Activated CD4-positive, alpha-beta T cell treated with anti-CD3 and anti-CD28 coated beads, Interleukin-2, amount 10 ng/mL, durations not matched to agents 7 days and 5 days (primary cell): ENCODE results near the gene ZNF283. TPM values are rescaled to one million over a fixed set of nuclear protein-coding genes. Genes with fewer than 3 reads are reported as not detected.
"Not testable (repeated sequence)": the region's sequence is repeated elsewhere in the genome, so short reads cannot be mapped to it uniquely, and the experiment has no call there.

ENCODE experiments used
- CTCF ChIA-PET: fragments of 350-600 bp; sonication (Branson Sonifier 250); formaldehyde crosslinking; loops from one replicate; lab custom pipeline; 2021; ENCODE audit warnings: antibody characterized with exemption; lab: Charles Lee
- POLR2A ChIA-PET: fragments of 350-600 bp; sonication (Branson Sonifier 250); formaldehyde crosslinking; loops from one replicate; lab custom pipeline; 2021; ENCODE audit warnings: antibody characterized with exemption; lab: Charles Lee
- DNase-seq: peaks from one replicate; pipeline ENCODE4 v3.0.0-alpha.2; 2020
- H3K27ac Mint-ChIP-seq: one replicate; pipeline ENCODE4 v1.8.0; 2021; ENCODE audit warnings: mild to moderate bottlenecking, moderate library complexity, mixed read lengths
- H3K27me3 Mint-ChIP-seq: one replicate; pipeline ENCODE4 v1.8.0; 2021; ENCODE audit warnings: mixed read lengths
- H3K36me3 Mint-ChIP-seq: one replicate; pipeline ENCODE4 v1.8.0; 2021; ENCODE audit warnings: low read depth, mixed read lengths
- H3K4me1 Mint-ChIP-seq: one replicate; pipeline ENCODE4 v1.8.0; 2021; ENCODE audit warnings: mixed read lengths
- H3K4me3 Mint-ChIP-seq: one replicate; pipeline ENCODE4 v1.8.0; 2021; ENCODE audit warnings: mild to moderate bottlenecking, moderate library complexity, mixed read lengths
- H3K9me3 Mint-ChIP-seq: one replicate; pipeline ENCODE4 v1.8.0; 2021; ENCODE audit warnings: mixed read lengths
- total RNA-seq, 2 experiments: library from RNA; stranded (reverse); gene quantifications; one replicate each; pipeline ENCODE4 v1.2.3, GENCODE V29; 2021

The ZNF283 gene
- total RNA-seq, 2 experiments from 2014 or later: 6.1 to 7.4 TPM

DNA sequence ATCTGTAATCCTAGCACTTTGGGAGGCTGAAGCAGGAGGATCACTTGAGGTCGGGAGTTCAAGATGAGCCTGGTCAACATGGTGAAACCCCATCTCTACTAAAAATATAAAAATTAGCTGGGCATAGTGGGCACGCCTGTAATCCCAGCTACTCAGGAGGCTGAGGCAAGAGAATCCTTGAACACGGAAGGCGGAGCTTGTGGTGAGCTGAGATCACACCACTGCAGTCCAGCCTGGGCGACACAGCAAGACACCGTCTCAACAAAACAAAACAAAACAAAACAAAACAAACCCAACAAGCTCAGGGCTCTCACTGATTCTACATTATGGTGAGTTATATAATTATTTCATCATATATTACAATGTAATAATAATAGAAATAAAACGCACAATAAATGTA is 20.7 kb upstream of the ZNF283 start:
- H3K9me3 Mint-ChIP-seq, H3K27me3 Mint-ChIP-seq, H3K4me1 Mint-ChIP-seq, POLR2A ChIA-PET, H3K36me3 Mint-ChIP-seq, H3K4me3 Mint-ChIP-seq, H3K27ac Mint-ChIP-seq, DNase-seq: not testable (repeated sequence)
- CTCF ChIA-PET: interaction anchor here (0.7 to 1.1 kb wide), 2 partner anchors 138 to 212 kb away, joined by 3 read pairs; no protein-coding TSS in a partner anchor

DNA sequence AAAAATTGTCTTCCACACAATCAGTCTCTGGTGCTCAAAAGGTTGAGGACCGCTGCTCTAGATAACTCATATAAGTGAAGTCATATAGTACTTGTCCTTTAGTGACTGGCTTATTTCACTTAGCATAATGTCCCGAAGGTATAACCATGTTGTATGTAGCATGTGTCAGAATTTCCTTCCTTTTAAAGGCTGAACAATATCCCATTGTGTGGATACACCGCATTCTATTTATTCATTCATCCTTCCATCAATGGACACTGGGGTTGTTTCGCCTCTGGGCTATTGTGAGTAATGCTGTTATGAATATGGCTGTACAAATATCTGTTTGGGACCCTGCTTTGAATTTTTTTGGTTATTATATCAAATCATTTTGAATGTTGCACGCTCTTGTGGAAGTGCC is 20.3 kb upstream of the ZNF283 start:
- no peak overlapping the region for H3K4me3 Mint-ChIP-seq
- H3K36me3 Mint-ChIP-seq: no peaks in the 10 kb centered on the region
- CTCF ChIA-PET: interaction anchor here (0.7 to 1.1 kb wide), 3 partner anchors 121 to 212 kb away, joined by 3 read pairs; no protein-coding TSS in a partner anchor
- H3K27ac Mint-ChIP-seq: no peak overlapping the region
- H3K4me1 Mint-ChIP-seq: no peaks in the 10 kb centered on the region
- DNase-seq: no peak
- peaks cover 9% of the 10 kb centered on the region for H3K27me3 Mint-ChIP-seq
- POLR2A ChIA-PET: no interaction called here
- no peaks in the 10 kb centered on the region for H3K9me3 Mint-ChIP-seq

DNA sequence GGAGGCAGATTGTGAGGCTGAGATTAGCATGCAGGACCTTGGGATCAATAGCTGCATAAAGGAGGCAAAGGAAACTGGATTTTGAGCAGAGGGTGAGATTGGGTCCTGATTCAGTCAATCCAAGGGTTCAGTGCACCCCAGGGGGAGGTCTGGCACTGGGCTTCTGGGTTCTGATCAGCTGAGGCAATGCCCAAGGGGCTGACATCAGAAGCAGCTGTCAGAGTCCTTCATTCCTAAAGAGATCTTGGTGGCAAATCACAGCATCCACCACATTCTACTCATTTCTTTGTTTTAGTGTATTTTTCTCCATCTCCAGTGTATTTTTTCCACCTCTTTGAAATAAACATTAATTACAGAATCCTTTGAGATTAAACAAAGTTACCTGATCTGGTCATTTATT is 19.5 kb upstream of the ZNF283 start:
- no peak for DNase-seq
- ChIA-PET POLR2A (no interaction called here), CTCF (no interaction called here)
- Mint-ChIP-seq H3K4me3 (no peak overlapping the region), H3K27ac (no peak overlapping the region), H3K27me3 (peaks cover 9% of the 10 kb centered on the region), H3K4me1 (no peaks in the 10 kb centered on the region), H3K36me3 (no peaks in the 10 kb centered on the region), H3K9me3 (no peaks in the 10 kb centered on the region)

DNA sequence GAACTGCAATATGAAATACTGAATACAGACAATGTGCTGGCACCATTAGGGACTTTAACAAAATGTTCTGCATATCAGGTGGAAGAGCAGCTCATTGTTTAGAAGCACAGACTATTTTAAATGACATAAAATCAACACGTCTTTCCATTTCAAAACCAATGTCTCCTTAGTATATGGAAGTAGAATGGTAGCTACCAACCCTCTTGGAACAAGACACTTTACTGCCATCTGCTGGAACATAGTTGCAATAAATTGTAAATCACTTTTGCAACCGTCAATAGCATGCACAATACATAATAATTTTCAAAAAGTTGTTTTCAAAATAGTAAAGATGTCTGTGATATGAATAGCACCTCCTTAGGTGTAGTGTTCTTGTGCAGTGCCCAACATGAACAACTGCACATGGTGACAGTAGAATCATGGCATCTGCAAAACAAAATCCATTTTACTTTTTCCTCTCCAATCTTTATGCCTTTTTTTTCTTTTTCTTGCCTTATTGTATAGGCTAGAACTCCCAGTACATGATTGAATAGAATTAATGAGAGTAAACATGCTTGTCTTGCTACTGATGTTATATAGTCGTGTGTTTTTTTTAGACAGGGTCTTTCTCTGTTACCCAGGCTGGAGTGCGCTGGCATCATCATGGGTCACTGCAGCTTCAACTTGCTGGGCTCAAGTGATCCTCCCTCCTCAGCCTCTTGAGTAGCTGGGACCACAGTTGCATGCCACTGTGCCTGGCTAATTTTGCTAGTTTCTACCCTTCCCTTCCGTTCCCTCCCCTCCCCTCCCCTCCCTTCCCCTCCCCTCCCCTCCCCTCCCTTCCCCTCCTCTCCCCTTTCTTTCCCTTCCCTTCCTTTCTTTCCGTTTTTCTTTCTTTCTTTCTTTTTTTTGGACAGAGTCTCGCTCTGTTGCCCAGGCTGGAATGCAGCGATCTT is 17.1 kb upstream of the ZNF283 start:
- H3K27me3 Mint-ChIP-seq: peaks cover 5% of the 10 kb centered on the region
- H3K4me3 Mint-ChIP-seq: no peak overlapping the region
- ChIA-PET POLR2A (no interaction called here), CTCF (interaction anchor here (0.5 to 2.2 kb wide), 8 partner anchors 13 to 983 kb away, joined by 3 to 8 read pairs (median 4); partner anchors contain the start of gene SMG9)
- DNase-seq: peak; percentile 46
- H3K36me3 Mint-ChIP-seq: no peaks in the 10 kb centered on the region
- no peak overlapping the region for H3K27ac Mint-ChIP-seq
- H3K9me3 Mint-ChIP-seq: no peaks in the 10 kb centered on the region
- no peaks in the 10 kb centered on the region for H3K4me1 Mint-ChIP-seq

DNA sequence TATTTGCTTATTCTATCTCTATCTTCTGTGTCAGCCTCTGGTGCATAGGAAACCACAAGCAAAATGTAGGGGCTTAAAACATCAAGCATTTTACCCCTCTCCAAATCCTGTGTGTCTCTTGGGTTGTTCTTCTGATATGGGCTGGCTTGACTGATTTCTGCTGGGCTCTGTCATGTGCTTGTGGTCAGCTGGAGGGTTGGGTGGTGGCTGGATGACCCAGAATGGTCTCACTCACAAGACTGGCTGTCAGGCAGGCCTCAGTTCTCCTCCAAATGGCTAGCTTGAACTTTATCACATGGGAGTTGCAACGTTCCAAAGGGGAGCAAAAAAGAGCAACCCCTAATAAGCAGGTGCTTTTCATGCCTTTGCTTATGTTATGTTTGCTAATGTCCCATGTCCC is 15.3 kb upstream of the ZNF283 start:
- H3K36me3 Mint-ChIP-seq: no peaks in the 10 kb centered on the region
- POLR2A ChIA-PET: no interaction called here
- CTCF ChIA-PET: no interaction called here
- H3K27ac Mint-ChIP-seq: no peak overlapping the region
- no peaks in the 10 kb centered on the region for H3K9me3 Mint-ChIP-seq
- DNase-seq: no peak
- H3K4me3 Mint-ChIP-seq: no peak overlapping the region
- peaks cover 1% of the 10 kb centered on the region for H3K4me1 Mint-ChIP-seq
- H3K27me3 Mint-ChIP-seq: peaks cover 5% of the 10 kb centered on the region

DNA sequence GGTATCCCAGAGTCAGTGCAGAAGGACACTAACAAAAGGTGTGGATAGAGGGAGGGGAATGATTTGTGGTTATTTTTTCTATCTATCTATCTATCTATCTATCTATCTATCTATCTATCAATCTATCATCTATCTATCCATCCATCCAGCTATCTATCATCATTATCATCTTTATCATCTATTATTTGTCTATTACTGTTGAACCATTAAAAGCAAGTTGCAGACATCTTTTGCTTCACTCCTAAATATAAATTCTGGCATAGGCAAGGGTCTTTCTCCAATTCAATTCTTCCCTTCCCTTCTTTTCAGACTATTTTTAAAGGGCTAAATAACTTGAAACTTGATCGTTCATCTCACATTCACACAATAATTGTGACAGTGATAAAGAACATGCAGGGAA is 14.9 kb upstream of the ZNF283 start:
- POLR2A ChIA-PET: no interaction called here
- peaks cover 1% of the 10 kb centered on the region for H3K4me1 Mint-ChIP-seq
- no peak for DNase-seq
- CTCF ChIA-PET: interaction anchor here (0.6 kb wide), 1 partner anchor 353 kb away, joined by 4 read pairs; no protein-coding TSS in a partner anchor
- H3K4me3 Mint-ChIP-seq: no peak overlapping the region
- H3K36me3 Mint-ChIP-seq: no peaks in the 10 kb centered on the region
- no peak overlapping the region for H3K27ac Mint-ChIP-seq
- H3K9me3 Mint-ChIP-seq: no peaks in the 10 kb centered on the region
- H3K27me3 Mint-ChIP-seq: peaks cover 5% of the 10 kb centered on the region

DNA sequence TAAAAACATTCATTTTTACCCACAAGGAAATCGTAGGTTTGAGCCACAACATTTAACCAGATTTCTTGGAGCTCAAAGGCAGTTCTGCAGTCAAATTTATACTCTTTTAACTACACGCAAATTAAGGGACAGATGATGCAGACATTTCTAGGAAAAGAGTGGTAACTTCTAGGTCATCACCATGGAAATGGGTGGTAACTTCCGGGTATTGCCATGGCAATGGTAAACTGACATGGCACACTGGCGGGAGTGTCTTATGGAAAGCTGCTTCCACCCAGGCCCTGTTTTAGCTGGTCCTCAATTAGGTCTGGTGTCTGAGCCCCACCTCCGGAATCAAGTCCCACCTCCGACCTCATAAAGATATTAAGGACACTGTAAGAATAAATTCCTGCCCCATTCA is 14.4 kb upstream of the ZNF283 start:
- Mint-ChIP-seq H3K9me3 (no peaks in the 10 kb centered on the region), H3K27ac (no peak overlapping the region), H3K27me3 (peaks cover 5% of the 10 kb centered on the region), H3K4me1 (peaks cover 1% of the 10 kb centered on the region), H3K4me3 (no peak overlapping the region), H3K36me3 (no peaks in the 10 kb centered on the region)
- no peak for DNase-seq
- POLR2A ChIA-PET: no interaction called here
- CTCF ChIA-PET: interaction anchor here (0.6 kb wide), 1 partner anchor 354 kb away, joined by 4 read pairs; no protein-coding TSS in a partner anchor

DNA sequence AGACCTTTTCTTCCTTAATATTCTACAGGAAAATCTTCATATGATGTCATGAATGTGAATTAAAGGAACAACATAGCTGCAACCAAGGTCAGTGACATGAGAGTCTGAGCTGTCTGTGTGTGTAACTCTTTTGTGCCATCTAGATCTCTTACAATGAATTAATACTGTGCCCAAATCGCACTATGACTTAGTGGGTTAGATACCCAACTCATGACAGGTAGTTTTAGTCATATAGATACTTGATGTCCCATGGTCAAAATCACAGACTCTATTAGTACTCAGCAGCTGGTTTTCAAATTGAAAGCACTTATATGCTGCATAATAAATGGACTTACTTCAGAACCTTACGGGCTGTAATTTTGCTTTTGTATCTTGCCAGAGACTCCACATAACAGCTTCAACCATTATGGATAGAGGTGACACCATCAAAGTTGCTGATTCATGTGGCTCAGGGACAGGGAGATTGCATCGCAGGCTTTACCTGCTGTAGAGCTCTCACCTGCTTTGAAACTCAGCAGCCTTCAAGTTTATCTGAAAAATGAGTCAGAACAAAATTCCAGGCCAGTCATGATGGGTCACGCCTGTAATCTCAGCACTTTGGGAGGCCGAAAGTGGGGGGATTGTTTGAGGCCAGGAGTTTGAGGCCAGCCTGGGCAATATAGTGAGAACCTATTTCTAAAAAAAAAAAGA is 12.3 kb upstream of the ZNF283 start:
- ChIA-PET CTCF (no interaction called here), POLR2A (no interaction called here)
- Mint-ChIP-seq H3K9me3 (peaks cover 4% of the 10 kb centered on the region), H3K27ac (no peak overlapping the region), H3K4me1 (peaks cover 3% of the 10 kb centered on the region), H3K36me3 (peaks cover 2% of the 10 kb centered on the region), H3K4me3 (no peak overlapping the region), H3K27me3 (peaks cover 8% of the 10 kb centered on the region)
- no peak for DNase-seq

DNA sequence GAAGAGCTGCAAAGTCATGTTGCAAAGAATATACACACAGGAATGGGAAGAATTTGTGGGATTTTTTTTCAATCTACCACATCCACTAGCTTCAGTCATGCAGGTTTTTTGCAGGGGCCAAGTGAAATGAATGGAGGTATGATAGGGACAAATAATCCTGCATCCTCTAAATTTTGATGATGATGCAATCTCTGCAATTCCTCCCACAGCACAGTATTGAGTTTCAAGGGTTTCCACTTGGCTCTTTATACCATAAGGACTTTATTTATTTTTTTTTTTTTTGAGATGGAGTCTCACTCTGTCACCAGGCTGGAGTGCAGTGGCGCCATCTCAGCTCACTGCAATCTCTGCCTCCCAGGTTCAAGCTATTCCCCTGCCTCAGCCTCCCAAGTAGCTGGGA is 9.7 kb upstream of the ZNF283 start:
- H3K27ac Mint-ChIP-seq, H3K4me3 Mint-ChIP-seq, CTCF ChIA-PET, H3K36me3 Mint-ChIP-seq, POLR2A ChIA-PET, DNase-seq: not testable (repeated sequence)
- H3K4me1 Mint-ChIP-seq: peaks cover 14% of the 10 kb centered on the region
- H3K9me3 Mint-ChIP-seq: peaks cover 17% of the 10 kb centered on the region
- H3K27me3 Mint-ChIP-seq: peaks cover 20% of the 10 kb centered on the region

DNA sequence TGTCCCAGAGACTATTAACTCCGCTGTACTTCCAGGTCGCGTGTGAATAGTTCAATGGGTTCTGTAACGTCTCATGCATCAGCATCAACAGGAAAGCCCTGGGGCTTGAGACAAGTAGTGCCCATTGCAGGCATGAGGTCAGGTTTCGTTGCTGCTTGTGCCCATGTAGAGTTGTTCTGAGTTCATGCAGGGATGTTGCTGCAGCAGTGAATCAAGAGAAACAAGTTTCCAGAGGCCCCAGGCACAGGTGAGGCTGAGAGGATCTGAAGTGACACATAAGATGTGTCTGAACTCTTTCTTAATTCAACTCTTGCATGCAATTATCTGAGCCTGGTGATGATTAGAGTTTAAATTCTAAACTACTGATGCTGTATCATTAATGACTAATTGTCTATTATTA is 8.6 kb upstream of the ZNF283 start:
- CTCF ChIA-PET: no interaction called here
- Mint-ChIP-seq H3K27me3 (peaks cover 20% of the 10 kb centered on the region), H3K9me3 (peaks cover 17% of the 10 kb centered on the region), H3K27ac (no peak overlapping the region), H3K36me3 (peaks cover 6% of the 10 kb centered on the region), H3K4me1 (peaks cover 14% of the 10 kb centered on the region), H3K4me3 (no peak overlapping the region)
- DNase-seq: no peak
- POLR2A ChIA-PET: no interaction called here

DNA sequence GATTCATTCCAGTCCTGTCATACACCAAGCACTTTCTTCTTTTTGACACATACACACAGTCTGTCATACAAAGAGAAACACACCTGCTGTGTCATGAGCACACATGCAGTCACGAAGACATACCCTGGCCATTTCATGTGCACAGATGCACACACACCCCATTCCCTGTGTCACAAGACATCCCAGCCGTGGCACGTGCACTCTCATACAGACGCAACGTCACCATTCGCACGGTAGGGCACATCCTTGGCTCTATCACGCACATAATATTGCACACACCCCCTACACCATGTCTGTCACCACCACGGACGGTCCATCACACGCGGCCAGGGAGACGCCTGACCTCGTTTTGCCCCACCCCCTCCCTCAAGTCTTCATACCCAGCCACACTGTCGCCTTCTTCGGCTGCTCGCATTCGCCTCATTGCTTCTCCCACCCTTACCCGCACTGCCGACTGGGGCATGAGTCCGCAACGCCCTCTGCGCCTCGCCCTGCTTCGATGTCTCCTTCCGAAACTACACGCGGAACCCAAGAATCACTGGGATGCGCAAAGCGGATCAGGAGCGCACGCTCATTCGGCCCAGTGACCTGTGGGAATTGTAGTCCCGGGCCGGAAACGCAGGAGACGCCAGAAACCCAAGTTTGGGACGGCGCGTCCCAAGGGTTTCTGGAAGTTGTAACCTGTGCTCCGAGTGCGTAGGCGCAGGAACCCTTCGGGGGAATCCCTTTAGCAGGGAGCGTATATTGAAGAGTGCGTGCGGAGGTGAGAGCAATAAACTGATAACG is 6.8 kb upstream of the ZNF283 start:
- peak overlapping the region; percentile 69 for H3K4me3 Mint-ChIP-seq
- ChIA-PET CTCF (no interaction called here), POLR2A (no interaction called here)
- DNase-seq: no peak
- H3K36me3 Mint-ChIP-seq: peaks cover 6% of the 10 kb centered on the region
- H3K27ac Mint-ChIP-seq: no peak overlapping the region
- peaks cover 28% of the 10 kb centered on the region for H3K27me3 Mint-ChIP-seq
- H3K4me1 Mint-ChIP-seq: peaks cover 14% of the 10 kb centered on the region
- peaks cover 23% of the 10 kb centered on the region for H3K9me3 Mint-ChIP-seq

DNA sequence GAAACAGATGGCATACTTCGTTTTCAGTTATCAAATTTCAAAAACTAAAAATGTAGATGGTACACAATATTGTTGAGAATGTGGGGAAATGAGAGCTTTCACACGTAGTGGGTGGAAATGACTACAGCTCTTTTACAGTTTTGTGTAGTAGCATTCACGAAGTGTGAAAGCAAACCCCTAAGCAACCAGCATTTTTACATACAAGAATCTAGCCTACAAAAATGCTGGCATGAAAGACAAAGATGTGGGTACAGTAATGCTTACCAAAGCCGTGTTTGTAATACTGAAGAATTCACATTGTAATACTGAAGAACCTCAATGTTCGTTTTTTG is 6.3 kb upstream of the ZNF283 start:
- POLR2A ChIA-PET: no interaction called here
- H3K36me3 Mint-ChIP-seq: peaks cover 9% of the 10 kb centered on the region
- peaks cover 24% of the 10 kb centered on the region for H3K9me3 Mint-ChIP-seq
- DNase-seq: no peak
- CTCF ChIA-PET: no interaction called here
- peak overlapping the region; percentile 69 for H3K4me3 Mint-ChIP-seq
- H3K27me3 Mint-ChIP-seq: peaks cover 28% of the 10 kb centered on the region
- no peak overlapping the region for H3K27ac Mint-ChIP-seq
- H3K4me1 Mint-ChIP-seq: peaks cover 14% of the 10 kb centered on the region
